ENCODE measurements around the gene CNTNAP3B. TPM values are rescaled to one million over a fixed set of nuclear protein-coding genes. Genes with fewer than 3 reads are reported as not detected.
"Not testable (repeated sequence)": the region's sequence is repeated elsewhere in the genome, so short reads cannot be mapped to it uniquely, and the experiment has no call there.

CNTNAP3B gene
- total and polyA plus RNA-seq, 2 experiments from 2014 or later = 1.1 to 2.4 TPM

GRCh38 chr9:42121007-42121406, 8.2 kb downstream of the CNTNAP3B start:
- H2AFZ ChIP-seq; H3K36me3 ChIP-seq (ENCODE audit: insufficient read depth); H3K27ac ChIP-seq (ENCODE audit: low read depth); H3K27me3 ChIP-seq (ENCODE audit: insufficient read depth); H3K4me1 Mint-ChIP-seq; H3K36me3 Mint-ChIP-seq (ENCODE audit: low read depth); H3K9me2 ChIP-seq (ENCODE audit: insufficient read depth); H3K4me1 ChIP-seq (ENCODE audit: insufficient read depth); H3K79me2 ChIP-seq (replicated peaks; ENCODE audit: insufficient read depth); H3K4me3 Mint-ChIP-seq; H3K9me3 Mint-ChIP-seq; H3K27ac Mint-ChIP-seq; H4K20me1 ChIP-seq (replicated peaks; ENCODE audit: insufficient read depth); H3F3A ChIP-seq (replicated peaks; ENCODE audit: low read depth); H3K4me3 ChIP-seq; H3K4me2 ChIP-seq; H3K27me3 Mint-ChIP-seq (ENCODE audit: insufficient read depth, low read depth, poor library complexity): not testable (repeated sequence)
- peak in 1 of 2 experiments; percentile 22; a peak in 2 of 4 replicates for TF ChIP-seq CTCF (conservative IDR thresholded peaks at IDR 0.05; ENCODE audit: low read depth in 2 of 2)
- DNase-seq (ENCODE audit: low spot score) = peak; percentile 25
- ATAC-seq = peak; percentile 55

GRCh38 chr9:42095929-42096328, 33.3 kb downstream of the CNTNAP3B start:
- H3K4me1 Mint-ChIP-seq; H3K36me3 Mint-ChIP-seq (ENCODE audit: low read depth): not testable (repeated sequence)

GRCh38 chr9:42084559-42084952, 44.7 kb downstream of the CNTNAP3B start:
- DNase-seq (ENCODE audit: low spot score); H4K20me1 ChIP-seq (replicated peaks; ENCODE audit: insufficient read depth); H3K4me2 ChIP-seq; H3K36me3 Mint-ChIP-seq (ENCODE audit: low read depth); H3K27ac ChIP-seq (ENCODE audit: low read depth); H3K4me3 ChIP-seq; H2AFZ ChIP-seq; H3K4me1 Mint-ChIP-seq; H3K27me3 ChIP-seq (ENCODE audit: insufficient read depth); H3K9me2 ChIP-seq (ENCODE audit: insufficient read depth); H3F3A ChIP-seq (replicated peaks; ENCODE audit: low read depth); H3K79me2 ChIP-seq (replicated peaks; ENCODE audit: insufficient read depth); H3K4me3 Mint-ChIP-seq; ATAC-seq; H3K36me3 ChIP-seq (ENCODE audit: insufficient read depth); H3K4me1 ChIP-seq (ENCODE audit: insufficient read depth); H3K9me3 Mint-ChIP-seq; H3K27ac Mint-ChIP-seq; H3K27me3 Mint-ChIP-seq (ENCODE audit: insufficient read depth, low read depth, poor library complexity): not testable (repeated sequence)

More at GRCh38 chr9:42095929-42096328, 33.3 kb downstream of the CNTNAP3B start:
- not testable (repeated sequence) for ATAC-seq; DNase-seq (ENCODE audit: low spot score); H3K27me3 Mint-ChIP-seq (ENCODE audit: insufficient read depth, low read depth, poor library complexity); H3K27me3 ChIP-seq (ENCODE audit: insufficient read depth); H3F3A ChIP-seq (replicated peaks; ENCODE audit: low read depth); H3K36me3 ChIP-seq (ENCODE audit: insufficient read depth); H3K27ac ChIP-seq (ENCODE audit: low read depth); H3K4me3 Mint-ChIP-seq; H4K20me1 ChIP-seq (replicated peaks; ENCODE audit: insufficient read depth); H3K79me2 ChIP-seq (replicated peaks; ENCODE audit: insufficient read depth); H3K4me2 ChIP-seq; H3K4me1 ChIP-seq (ENCODE audit: insufficient read depth); H3K9me3 Mint-ChIP-seq; H3K27ac Mint-ChIP-seq; H3K9me2 ChIP-seq (ENCODE audit: insufficient read depth); H2AFZ ChIP-seq; H3K4me3 ChIP-seq

GRCh38 chr9:42083877-42084558, 45.2 kb downstream of the CNTNAP3B start:
- H3K79me2 ChIP-seq (replicated peaks; ENCODE audit: insufficient read depth); ATAC-seq: not testable (repeated sequence)

GRCh38 chr9:42080376-42080775, 48.9 kb downstream of the CNTNAP3B start:
- not testable (repeated sequence) for H3K27ac Mint-ChIP-seq; H3K27me3 Mint-ChIP-seq (ENCODE audit: insufficient read depth, low read depth, poor library complexity); H3K79me2 ChIP-seq (replicated peaks; ENCODE audit: insufficient read depth); H3K4me2 ChIP-seq; H3K4me1 Mint-ChIP-seq; ATAC-seq; H4K20me1 ChIP-seq (replicated peaks; ENCODE audit: insufficient read depth); H3K27ac ChIP-seq (ENCODE audit: low read depth); H3F3A ChIP-seq (replicated peaks; ENCODE audit: low read depth); DNase-seq (ENCODE audit: low spot score); H3K36me3 Mint-ChIP-seq (ENCODE audit: low read depth); H3K4me3 ChIP-seq; H3K36me3 ChIP-seq (ENCODE audit: insufficient read depth); H3K4me1 ChIP-seq (ENCODE audit: insufficient read depth); H3K9me3 Mint-ChIP-seq; H2AFZ ChIP-seq; H3K27me3 ChIP-seq (ENCODE audit: insufficient read depth); H3K9me2 ChIP-seq (ENCODE audit: insufficient read depth); H3K4me3 Mint-ChIP-seq

More at GRCh38 chr9:42083877-42084558, 45.2 kb downstream of the CNTNAP3B start:
- not testable (repeated sequence) for H3K27me3 ChIP-seq (ENCODE audit: insufficient read depth); H3K27me3 Mint-ChIP-seq (ENCODE audit: insufficient read depth, low read depth, poor library complexity); H3K27ac Mint-ChIP-seq; H3K9me2 ChIP-seq (ENCODE audit: insufficient read depth); DNase-seq (ENCODE audit: low spot score); H3K4me1 ChIP-seq (ENCODE audit: insufficient read depth); H3K4me2 ChIP-seq; H3F3A ChIP-seq (replicated peaks; ENCODE audit: low read depth); H2AFZ ChIP-seq; H3K4me3 ChIP-seq; H3K27ac ChIP-seq (ENCODE audit: low read depth); H3K36me3 Mint-ChIP-seq (ENCODE audit: low read depth); H3K4me1 Mint-ChIP-seq; H3K9me3 Mint-ChIP-seq; H3K4me3 Mint-ChIP-seq; H4K20me1 ChIP-seq (replicated peaks; ENCODE audit: insufficient read depth); H3K36me3 ChIP-seq (ENCODE audit: insufficient read depth)

GRCh38 chr9:42074868-42075267, 54.4 kb downstream of the CNTNAP3B start:
- ATAC-seq; H3K9me3 Mint-ChIP-seq; H3K4me1 Mint-ChIP-seq; H3K27me3 Mint-ChIP-seq (ENCODE audit: insufficient read depth, low read depth, poor library complexity); H3K4me2 ChIP-seq; H3K4me1 ChIP-seq (ENCODE audit: insufficient read depth); H3K4me3 ChIP-seq; H4K20me1 ChIP-seq (replicated peaks; ENCODE audit: insufficient read depth); H3F3A ChIP-seq (replicated peaks; ENCODE audit: low read depth); H3K4me3 Mint-ChIP-seq; H3K27me3 ChIP-seq (ENCODE audit: insufficient read depth); H2AFZ ChIP-seq; DNase-seq (ENCODE audit: low spot score); H3K79me2 ChIP-seq (replicated peaks; ENCODE audit: insufficient read depth); H3K9me2 ChIP-seq (ENCODE audit: insufficient read depth); H3K36me3 Mint-ChIP-seq (ENCODE audit: low read depth); H3K36me3 ChIP-seq (ENCODE audit: insufficient read depth); H3K27ac ChIP-seq (ENCODE audit: low read depth); H3K27ac Mint-ChIP-seq: not testable (repeated sequence)

Data from GM23338 (cell line).